NOMO-1 (cell line): ENCODE measurements around the gene COX20.
A peak's percentile ranks its signal among the peaks of the same experiment; 100 is the strongest.
"Not testable (repeated sequence)": the region's sequence is repeated elsewhere in the genome, so short reads cannot be mapped to it uniquely, and the experiment has no call there.

Experiments
- DNase-seq, 2 experiments: peaks; one replicate each; lab custom pipeline; 2025; ENCODE audit not compliant: unreplicated experiment in 2 of 2; lab: John Stamatoyannopoulos, UW

COX20 gene

GRCh38 chr1:244821134-244821533 lies 14.3 kb upstream of the COX20 start:
- no peak for DNase-seq

- no peak for DNase-seq
These were observed 12.6 kb upstream of the COX20 start for GRCh38 chr1:244822878-244823277.

- no peak for DNase-seq
These were observed 8.7 kb upstream of the COX20 start for GRCh38 chr1:244826712-244827111.

- no peak for DNase-seq
These were observed 4.8 kb upstream of the COX20 start for GRCh38 chr1:244830639-244831038.

GRCh38 chr1:244833260-244833659 lies 2.2 kb upstream of the COX20 start:
- DNase-seq = not testable (repeated sequence)

- DNase-seq = peak; percentile 67 to 83
These were observed 1.5 kb upstream of the COX20 start for GRCh38 chr1:244833734-244834542.

- DNase-seq = peak; percentile 94 to 99
These were observed 749 bp upstream of the COX20 start for GRCh38 chr1:244834543-244835275.

GRCh38 chr1:244836135-244836521 lies 670 bp downstream of the COX20 start:
- DNase-seq = peak in 1 of 2 experiments; percentile 57

- no peak for DNase-seq
These were observed 1.1 kb downstream of the COX20 start for GRCh38 chr1:244836584-244836983.

- DNase-seq = peak in 1 of 2 experiments; percentile 23
These were observed 2.3 kb downstream of the COX20 start for GRCh38 chr1:244837597-244838258.

GRCh38 chr1:244839656-244840055 lies 4.2 kb downstream of the COX20 start:
- DNase-seq = no peak

- no peak for DNase-seq
These were observed 4.8 kb downstream of the COX20 start for GRCh38 chr1:244840219-244840794.

- no peak for DNase-seq
These were observed 5.9 kb downstream of the COX20 start for GRCh38 chr1:244841273-244841927.

- no peak for DNase-seq
These were observed 7.9 kb downstream of the COX20 start for GRCh38 chr1:244843148-244843978.

GRCh38 chr1:244844155-244845121 lies 9.0 kb downstream of the COX20 start:
- no peak for DNase-seq

- DNase-seq = no peak
These were observed 11.2 kb downstream of the COX20 start for GRCh38 chr1:244846653-244847052.

- no peak for DNase-seq
These were observed 13.9 kb downstream of the COX20 start for GRCh38 chr1:244849189-244849866.
